GM10248 (cell line): ENCODE data around the gene KANK3.
A peak's percentile ranks its signal among the peaks of the same experiment; 100 is the strongest.
"Not testable (repeated sequence)": the region's sequence is repeated elsewhere in the genome, so short reads cannot be mapped to it uniquely, and the experiment has no call there.

Experiments used
- CTCF ChIA-PET: fragments of 300-600 bp; sonication (Branson Sonifier 250); formaldehyde crosslinking; extraction: SDS; loops from one replicate; lab custom pipeline; 2021; ENCODE audit warnings: antibody characterized with exemption; lab: Yijun Ruan, JAX
- POLR2A ChIA-PET: fragments of 350-650 bp; sonication (Branson Sonifier 250); formaldehyde crosslinking; extraction: SDS; loops from one replicate; lab custom pipeline; 2020; ENCODE audit warnings: antibody characterized with exemption; lab: Yijun Ruan, JAX
- DNase-seq: peaks from one replicate; pipeline ENCODE4 v3.0.0; 2012; ENCODE audit errors: extremely low spot score
- CTCF ChIP-seq: IDR thresholded peaks from 2 replicates; pipeline ENCODE4 v1.5.1; 2012; ENCODE audit warnings: mild to moderate bottlenecking, low read depth; ENCODE audit errors: extremely low read depth, missing control alignments, control extremely low read depth

KANK3 gene

DNA sequence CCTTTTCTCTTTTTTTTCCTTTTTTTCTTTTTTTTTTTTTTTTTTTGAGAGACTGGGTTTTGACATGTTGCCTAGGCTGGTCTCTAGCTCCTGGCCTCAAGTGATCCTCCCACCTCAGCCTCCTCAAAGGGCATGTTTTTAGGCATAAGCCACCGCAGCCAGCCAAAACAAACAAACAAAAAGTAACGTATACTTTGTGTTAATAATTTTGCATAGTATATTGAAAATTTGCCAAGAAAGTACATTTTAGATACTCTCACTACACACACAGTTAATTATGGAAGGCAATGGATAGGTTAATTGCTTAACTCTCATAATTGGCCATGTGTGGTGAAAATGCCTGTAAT, 45.5 kb upstream of the KANK3 start:
- no peak for TF ChIP-seq CTCF

GRCh38 chr19:8387688-8388611, 44.9 kb upstream of the KANK3 start:
- TF ChIP-seq CTCF: no peak
- DNase-seq: no peak
- CTCF ChIA-PET: interaction anchor here (1.0 kb wide), 1 partner anchor 34 kb away, joined by 3 read pairs; no protein-coding TSS in a partner anchor
- POLR2A ChIA-PET: no interaction called here

More for the DNA sequence above, 45.5 kb upstream of the KANK3 start:
- ChIA-PET CTCF (no interaction called here), POLR2A (no interaction called here)
- DNase-seq: no peak

- no peak for DNase-seq
- no peak for TF ChIP-seq CTCF
- ChIA-PET CTCF (interaction anchor here (1.0 kb wide), 2 partner anchors 33 to 119 kb away, joined by 3 read pairs; no protein-coding TSS in a partner anchor), POLR2A (no interaction called here)
Observed at GRCh38 chr19:8386990-8387389, 43.9 kb upstream of the KANK3 start.

DNA sequence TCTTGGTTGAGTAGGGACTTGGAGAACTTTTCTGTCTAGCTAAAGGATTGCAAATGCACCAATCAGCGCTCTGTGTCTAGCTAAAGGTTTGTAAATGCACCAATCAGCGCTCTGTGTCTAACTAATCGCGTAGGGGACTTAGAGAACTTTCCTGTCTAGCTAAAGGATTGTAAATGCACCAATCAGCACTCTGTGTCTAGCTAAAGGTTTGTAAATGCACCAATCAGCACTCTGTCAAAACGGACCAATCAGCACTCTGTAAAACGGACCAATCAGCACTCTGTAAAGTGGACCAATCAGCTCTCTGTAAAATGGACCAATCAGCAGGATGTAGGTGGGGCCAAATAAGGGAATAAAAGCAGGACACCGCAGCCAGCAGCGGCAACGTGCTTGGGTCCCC, 43.4 kb upstream of the KANK3 start:
- POLR2A ChIA-PET: not testable (repeated sequence)

GRCh38 chr19:8385566-8385965, 42.5 kb upstream of the KANK3 start:
- CTCF ChIA-PET: interaction anchor here (1.5 kb wide), 1 partner anchor 32 kb away, joined by 3 read pairs; no protein-coding TSS in a partner anchor
- POLR2A ChIA-PET, DNase-seq: not testable (repeated sequence)

More for the DNA sequence above, 43.4 kb upstream of the KANK3 start:
- DNase-seq: not testable (repeated sequence)
- CTCF ChIA-PET: interaction anchor here (1.0 to 1.5 kb wide), 2 partner anchors 32 to 119 kb away, joined by 3 read pairs; no protein-coding TSS in a partner anchor

DNA sequence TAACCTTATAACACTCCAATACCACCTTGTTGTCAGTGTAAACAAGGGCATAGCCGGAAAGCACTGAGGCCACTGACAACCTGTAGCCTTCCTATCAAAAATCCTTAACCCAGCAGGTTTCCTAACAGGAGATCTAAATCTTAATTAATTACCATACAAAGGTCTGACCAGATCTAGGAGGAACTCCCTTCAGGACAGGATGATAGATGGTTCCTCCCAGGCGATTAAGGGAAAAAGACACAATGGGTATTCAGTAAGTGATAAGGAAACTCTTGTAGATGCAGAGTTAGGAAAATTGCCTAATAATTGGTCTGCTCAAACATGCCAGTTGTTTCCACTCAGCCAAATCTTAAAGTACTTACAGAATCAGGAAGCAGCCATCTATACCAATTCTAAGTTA, 42.0 kb upstream of the KANK3 start:
- POLR2A ChIA-PET, DNase-seq: not testable (repeated sequence)
- CTCF ChIA-PET: interaction anchor here (1.5 kb wide), 1 partner anchor 31 kb away, joined by 3 read pairs; no protein-coding TSS in a partner anchor

DNA sequence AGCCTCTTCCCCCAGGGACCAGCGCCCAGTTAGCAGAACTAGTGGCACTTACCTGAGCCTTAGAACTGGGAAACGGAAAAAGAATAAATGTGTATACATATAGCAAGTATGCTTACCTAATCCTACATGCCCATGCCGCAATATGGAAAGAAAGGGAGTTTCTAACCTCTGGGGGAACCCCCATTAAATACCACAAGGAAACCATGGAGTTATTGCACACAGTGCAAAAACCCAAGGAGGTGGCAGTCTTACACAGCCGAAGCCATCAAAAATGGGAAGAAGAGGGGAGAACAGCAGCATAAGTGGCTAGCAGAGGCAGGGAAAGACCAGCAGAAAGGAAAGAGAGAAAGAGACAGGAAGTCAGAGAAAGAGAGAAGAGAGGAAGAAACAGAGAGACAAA, 41.5 kb upstream of the KANK3 start:
- CTCF ChIA-PET: interaction anchor here (2.8 kb wide), 1 partner anchor 31 kb away, joined by 10 read pairs; no protein-coding TSS in a partner anchor
- DNase-seq, POLR2A ChIA-PET: not testable (repeated sequence)

- POLR2A ChIA-PET, DNase-seq: not testable (repeated sequence)
- CTCF ChIA-PET: interaction anchor here (1.6 to 1.8 kb wide), 2 partner anchors 9 to 11 kb away, joined by 3 to 8 read pairs; no protein-coding TSS in a partner anchor
Observed at GRCh38 chr19:8379156-8379891, 36.3 kb upstream of the KANK3 start.

GRCh38 chr19:8377598-8377997, 34.5 kb upstream of the KANK3 start:
- DNase-seq: peak; percentile 2
- ChIA-PET POLR2A (no interaction called here), CTCF (interaction anchor here (1.2 to 1.9 kb wide), 4 partner anchors 10 to 434 kb away, joined by 3 to 6 read pairs (median 4); partner anchors contain the start of gene TIMM44)
- TF ChIP-seq CTCF: no peak

- DNase-seq, POLR2A ChIA-PET: not testable (repeated sequence)
- CTCF ChIA-PET: interaction anchor here (0.9 to 1.9 kb wide), 3 partner anchors 9 to 23 kb away, joined by 3 to 6 read pairs (median 4); no protein-coding TSS in a partner anchor
Observed at GRCh38 chr19:8376373-8376974, 33.4 kb upstream of the KANK3 start.

GRCh38 chr19:8375766-8376165, 32.7 kb upstream of the KANK3 start:
- POLR2A ChIA-PET, DNase-seq: not testable (repeated sequence)
- CTCF ChIA-PET: interaction anchor here (0.9 to 1.2 kb wide), 2 partner anchors 8 to 22 kb away, joined by 3 to 4 read pairs; no protein-coding TSS in a partner anchor
